ENCODE data around the gene PLEKHG3.
"Not testable (repeated sequence)": the region's sequence is repeated elsewhere in the genome, so short reads cannot be mapped to it uniquely, and the experiment has no call there.

Gene PLEKHG3

DNA sequence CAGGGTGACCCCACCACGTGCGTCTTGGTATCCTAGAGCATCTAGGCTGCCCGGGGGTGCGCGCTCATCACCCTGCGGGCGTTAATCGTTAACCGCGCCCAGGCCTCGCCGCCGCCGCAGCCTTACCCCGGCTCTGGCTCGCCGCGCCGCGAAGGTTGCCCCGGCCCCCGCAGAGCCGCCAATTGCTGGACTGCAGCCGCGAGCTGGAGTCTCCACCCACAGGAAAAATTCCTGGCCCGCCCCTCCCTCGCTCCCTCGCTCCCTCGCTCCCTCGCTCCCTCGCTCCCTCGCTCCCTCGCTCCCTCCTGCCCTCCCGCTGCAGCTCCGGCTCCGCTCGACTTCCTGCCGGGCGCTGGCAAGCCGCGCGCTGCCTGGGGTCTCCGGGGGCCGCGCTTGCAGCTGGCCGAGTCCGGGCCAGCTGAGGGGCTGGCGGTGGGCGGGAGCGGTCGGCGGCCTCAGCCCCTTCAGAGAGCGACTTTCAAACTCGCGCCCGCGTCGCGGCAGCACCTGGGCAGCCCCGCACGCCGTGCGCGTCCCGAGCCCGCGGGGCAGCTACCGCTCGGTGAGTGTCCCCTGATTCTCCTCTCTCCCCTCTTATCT is at the start of gene PLEKHG3:
TSS of gene PLEKHG3 (plus strand) at position 282 of the 600 bp plus-strand sequence. CDS start 23,208 bp downstream, outside the sequence.
- peaks cover 52% of the 10 kb centered on the region for H3K4me1 ChIP-seq
- peaks cover 5% of the 10 kb centered on the region; the same call in 1 of the 2 replicates for H3K36me3 ChIP-seq (replicated peaks)
- peak; percentile 75 to 92 for DNase-seq (ENCODE audit: low spot score in 2 of 2)
- H3K27me3 ChIP-seq (ENCODE audit: low read depth), result no peaks in the 10 kb centered on the region
- peak within 1 kb of the TSS; percentile 79 for H3K4me3 ChIP-seq
- in situ Hi-C loops (cut with MboI; ENCODE audit: low sequenced_read_pairs), result no loop called here
- no peaks in the 10 kb centered on the region for H3K9me3 ChIP-seq

DNA sequence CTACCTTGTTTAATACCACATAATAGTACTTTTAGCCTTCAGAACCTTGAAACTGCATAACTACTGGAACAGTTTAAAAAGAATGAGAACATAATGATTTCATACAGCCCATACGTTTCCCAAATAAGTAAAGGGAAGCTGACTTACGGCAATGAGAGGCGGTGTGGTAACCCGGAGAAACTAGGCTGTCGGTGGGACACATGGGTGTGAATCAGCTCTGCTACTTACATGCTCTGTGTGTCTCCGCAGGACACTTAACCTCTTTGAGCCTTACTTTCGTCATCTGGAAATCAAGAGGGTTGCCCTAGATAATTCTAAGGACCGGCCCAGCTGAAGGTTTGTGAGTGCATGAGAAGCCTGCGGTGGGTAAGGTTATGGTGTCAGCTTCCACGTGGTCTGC is 49.3 kb upstream of the PLEKHG3 start:
- H3K4me1 ChIP-seq, result no peaks in the 10 kb centered on the region
- in situ Hi-C loops (cut with MboI; ENCODE audit: low sequenced_read_pairs), result no loop called here
- H3K27me3 ChIP-seq (ENCODE audit: low read depth), result no peaks in the 10 kb centered on the region
- no peak overlapping the region for H3K4me3 ChIP-seq
- H3K36me3 ChIP-seq (replicated peaks), result no peaks in the 10 kb centered on the region
- DNase-seq (ENCODE audit: low spot score in 2 of 2), result no peak
- H3K9me3 ChIP-seq, result no peaks in the 10 kb centered on the region

DNA sequence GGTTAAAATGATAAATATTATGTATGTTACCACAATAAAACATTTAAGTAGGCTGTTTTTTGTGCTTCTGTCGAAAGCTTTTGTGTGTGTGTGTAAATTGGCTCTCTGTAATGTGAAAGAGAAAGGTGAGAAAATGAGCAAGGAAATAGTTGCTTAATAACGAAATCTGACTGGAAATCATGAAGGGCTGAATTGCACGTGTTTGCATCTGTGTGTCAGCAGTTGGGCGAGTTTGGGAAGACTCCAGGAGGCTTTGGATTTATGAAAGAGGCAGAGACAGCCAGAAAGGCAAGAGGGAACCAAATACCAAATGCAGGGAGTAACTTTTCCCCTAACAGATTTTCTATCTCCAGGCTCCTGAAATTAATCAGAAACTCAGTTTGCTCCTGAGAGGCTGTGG is 47.2 kb upstream of the PLEKHG3 start:
- H3K4me1 ChIP-seq, result no peaks in the 10 kb centered on the region
- no peaks in the 10 kb centered on the region for H3K9me3 ChIP-seq
- H3K27me3 ChIP-seq (ENCODE audit: low read depth), result no peaks in the 10 kb centered on the region
- H3K36me3 ChIP-seq (replicated peaks), result no peaks in the 10 kb centered on the region
- DNase-seq (ENCODE audit: low spot score in 2 of 2), result no peak
- in situ Hi-C loops (cut with MboI; ENCODE audit: low sequenced_read_pairs), result no loop called here
- no peak overlapping the region for H3K4me3 ChIP-seq

DNA sequence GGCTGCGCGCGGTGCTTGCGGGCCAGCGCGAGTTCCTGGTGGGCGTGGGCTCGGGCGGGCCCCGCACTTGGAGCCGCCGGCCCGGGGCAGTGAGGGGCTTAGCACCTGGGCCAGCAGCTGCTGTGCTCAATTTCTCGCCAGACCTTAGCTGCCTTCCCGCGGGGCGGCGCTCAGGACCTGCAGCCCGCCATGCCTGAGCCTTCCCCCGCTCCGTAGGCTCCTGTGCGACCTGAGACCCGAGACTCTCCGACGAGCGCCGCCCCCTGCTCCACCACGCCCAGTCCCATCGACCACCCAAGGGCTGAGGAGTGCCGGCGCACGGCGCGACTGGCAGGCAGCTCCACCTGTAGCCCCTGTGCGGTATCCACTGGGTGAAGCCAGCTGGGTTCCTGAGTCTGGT is 46.0 kb upstream of the PLEKHG3 start:
- Histone ChIP-seq H3K4me1 (no peaks in the 10 kb centered on the region), H3K9me3 (no peaks in the 10 kb centered on the region), H3K4me3 (no peak overlapping the region), H3K36me3 (replicated peaks) (no peaks in the 10 kb centered on the region), H3K27me3 (ENCODE audit: low read depth) (no peaks in the 10 kb centered on the region)
- in situ Hi-C loops (cut with MboI; ENCODE audit: low sequenced_read_pairs), result no loop called here
- DNase-seq (ENCODE audit: low spot score in 2 of 2), result no peak

DNA sequence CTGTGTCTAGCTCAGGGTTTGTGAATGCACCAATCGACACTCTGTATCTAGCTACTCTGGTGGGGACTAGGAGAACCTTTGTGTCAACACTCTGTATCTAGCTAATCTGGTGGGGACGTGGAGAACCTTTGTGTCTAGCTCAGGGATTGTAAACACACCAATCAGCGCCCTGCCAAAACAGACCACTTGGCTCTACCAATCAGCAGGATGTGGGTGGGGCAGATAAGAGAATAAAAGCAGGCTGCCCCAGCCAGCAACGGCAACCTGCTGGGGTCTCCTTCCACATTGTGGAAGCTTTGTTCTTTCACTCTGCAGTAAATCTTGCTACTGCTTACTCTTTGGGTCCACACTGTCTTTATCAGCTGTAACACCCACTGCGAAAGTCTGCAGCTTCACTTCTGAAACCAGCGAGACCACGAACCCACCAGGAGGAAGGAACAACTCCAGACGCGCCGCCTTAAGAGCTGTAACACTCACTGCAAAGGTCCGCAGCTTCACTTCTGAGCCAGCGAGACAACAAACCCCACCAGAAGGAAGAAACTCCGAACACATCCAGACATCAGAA is 45.4 kb upstream of the PLEKHG3 start:
- H3K9me3 ChIP-seq; H3K36me3 ChIP-seq (replicated peaks); H3K4me1 ChIP-seq; DNase-seq (ENCODE audit: low spot score in 2 of 2); in situ Hi-C loops (cut with MboI; ENCODE audit: low sequenced_read_pairs); H3K27me3 ChIP-seq (ENCODE audit: low read depth); H3K4me3 ChIP-seq: not testable (repeated sequence)

DNA sequence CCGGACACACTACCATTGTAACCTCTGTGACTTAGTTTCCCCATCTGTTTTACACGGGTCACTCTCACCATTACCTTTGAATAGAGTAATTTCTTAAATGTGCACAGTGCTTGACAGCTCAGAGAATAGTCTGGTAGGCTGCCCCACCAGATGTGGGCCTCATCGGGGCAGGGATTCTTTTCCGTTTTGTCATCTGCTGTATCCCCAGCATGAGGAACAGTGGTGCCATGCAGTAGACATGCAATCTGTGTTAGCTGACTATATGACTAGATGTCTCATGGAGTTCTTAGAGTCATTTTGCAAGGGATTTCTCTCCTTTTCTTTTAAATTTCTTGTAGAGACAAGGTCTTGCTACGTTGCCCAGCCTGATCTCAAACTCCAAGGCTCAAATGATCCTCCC is 44.9 kb upstream of the PLEKHG3 start:
- no peaks in the 10 kb centered on the region for H3K27me3 ChIP-seq (ENCODE audit: low read depth)
- no peaks in the 10 kb centered on the region for H3K9me3 ChIP-seq
- no peak overlapping the region for H3K4me3 ChIP-seq
- in situ Hi-C loops (cut with MboI; ENCODE audit: low sequenced_read_pairs), result no loop called here
- DNase-seq (ENCODE audit: low spot score in 2 of 2), result no peak
- H3K36me3 ChIP-seq (replicated peaks), result no peaks in the 10 kb centered on the region
- no peaks in the 10 kb centered on the region for H3K4me1 ChIP-seq

DNA sequence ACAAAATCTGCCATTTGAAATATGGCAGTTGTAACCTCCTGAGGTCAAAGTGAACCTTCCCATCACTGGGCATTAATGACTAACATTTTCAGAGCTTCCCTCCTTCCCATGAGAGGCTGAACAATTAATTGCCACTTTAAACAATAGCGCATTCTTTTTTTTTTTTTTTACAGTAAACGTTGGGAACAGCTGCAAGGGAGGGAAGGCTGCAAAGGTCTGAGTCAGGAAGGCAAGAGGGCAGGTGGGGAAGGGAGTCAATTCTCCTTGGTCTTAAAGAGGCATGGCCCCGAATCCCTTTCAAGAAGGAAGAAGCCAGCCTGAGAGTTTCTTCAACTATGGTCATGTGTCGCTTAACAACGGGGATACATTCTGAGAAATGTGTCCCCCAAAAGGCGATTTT is 41.0 kb upstream of the PLEKHG3 start:
- H3K9me3 ChIP-seq, result no peaks in the 10 kb centered on the region
- no peaks in the 10 kb centered on the region for H3K27me3 ChIP-seq (ENCODE audit: low read depth)
- H3K4me1 ChIP-seq, result no peaks in the 10 kb centered on the region
- no peaks in the 10 kb centered on the region for H3K36me3 ChIP-seq (replicated peaks)
- DNase-seq (ENCODE audit: low spot score in 2 of 2), result no peak
- no peak overlapping the region for H3K4me3 ChIP-seq
- in situ Hi-C loops (cut with MboI; ENCODE audit: low sequenced_read_pairs), result no loop called here

DNA sequence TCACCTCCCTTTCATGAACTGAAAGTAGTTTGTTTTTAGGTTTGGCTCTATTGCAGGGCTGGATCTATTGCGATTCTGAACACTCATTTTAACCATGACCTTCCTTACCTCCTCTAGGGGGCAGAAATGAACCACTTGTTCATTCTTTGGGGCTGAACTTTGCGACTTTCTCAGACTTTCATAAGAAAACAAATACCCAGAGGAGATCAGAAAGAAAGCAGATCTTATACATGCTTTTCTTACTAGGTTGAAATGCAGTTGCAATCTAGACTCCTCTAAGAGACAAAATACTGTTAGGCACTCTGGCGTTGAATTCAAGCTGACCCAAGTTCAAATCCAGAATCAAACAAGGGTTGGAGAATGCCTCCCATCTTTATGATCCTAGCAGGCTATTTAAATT is 32.6 kb upstream of the PLEKHG3 start:
- no peaks in the 10 kb centered on the region for H3K9me3 ChIP-seq
- no peaks in the 10 kb centered on the region for H3K27me3 ChIP-seq (ENCODE audit: low read depth)
- H3K4me1 ChIP-seq, result no peaks in the 10 kb centered on the region
- no peak overlapping the region for H3K4me3 ChIP-seq
- peak in 1 of 2 experiments; percentile 74 for DNase-seq (ENCODE audit: low spot score in 2 of 2)
- H3K36me3 ChIP-seq (replicated peaks), result no peaks in the 10 kb centered on the region
- in situ Hi-C loops (cut with MboI; ENCODE audit: low sequenced_read_pairs), result loop anchor here (5.0 to 10.0 kb wide), 2 partner anchors 91 to 223 kb away; no protein-coding TSS in a partner anchor

DNA sequence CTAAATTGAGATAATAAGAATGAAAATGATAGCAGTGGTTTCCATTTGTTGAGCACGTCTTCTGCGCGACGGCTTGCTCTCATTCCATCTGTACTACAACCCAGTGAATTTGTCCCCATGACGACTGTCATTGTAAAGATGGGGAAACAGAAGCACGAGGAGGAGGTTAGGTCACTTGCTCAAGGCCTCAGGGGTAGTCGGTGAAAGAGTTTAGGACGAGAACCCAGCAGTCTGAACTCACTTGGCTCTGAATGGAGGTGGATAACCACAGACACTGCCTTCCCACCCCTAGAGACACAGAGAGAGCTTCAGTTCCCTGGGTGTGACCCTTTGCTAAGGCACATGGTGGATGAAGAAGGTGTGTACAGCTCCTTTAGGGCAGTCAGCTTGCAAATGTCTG is 30.9 kb upstream of the PLEKHG3 start:
- in situ Hi-C loops (cut with MboI; ENCODE audit: low sequenced_read_pairs), result loop anchor here (5.0 to 10.0 kb wide), 2 partner anchors 89 to 221 kb away; no protein-coding TSS in a partner anchor
- no peaks in the 10 kb centered on the region for H3K9me3 ChIP-seq
- no peaks in the 10 kb centered on the region for H3K4me1 ChIP-seq
- no peaks in the 10 kb centered on the region for H3K36me3 ChIP-seq (replicated peaks)
- no peak overlapping the region for H3K4me3 ChIP-seq
- no peak for DNase-seq (ENCODE audit: low spot score in 2 of 2)
- no peaks in the 10 kb centered on the region for H3K27me3 ChIP-seq (ENCODE audit: low read depth)

DNA sequence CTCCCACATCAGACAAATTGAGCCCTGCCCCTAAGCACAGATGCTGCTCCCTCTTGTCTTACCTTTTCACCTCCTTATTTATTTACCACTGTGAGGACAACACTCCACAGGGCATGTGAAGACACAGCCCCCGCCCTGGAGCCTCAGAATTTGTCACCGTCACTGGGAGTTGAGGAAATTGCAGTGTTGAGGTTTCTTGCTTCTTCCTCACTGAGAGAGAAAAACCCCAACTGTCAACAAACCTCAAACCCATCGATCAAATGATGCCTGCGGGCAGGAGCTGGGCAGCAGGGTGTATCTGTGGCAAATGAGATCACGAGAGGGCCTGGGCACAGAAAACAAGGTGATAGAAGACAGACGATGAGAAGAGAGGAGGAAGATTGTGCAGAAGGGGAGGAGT is 30.5 kb upstream of the PLEKHG3 start:
- no peaks in the 10 kb centered on the region for H3K27me3 ChIP-seq (ENCODE audit: low read depth)
- in situ Hi-C loops (cut with MboI; ENCODE audit: low sequenced_read_pairs), result loop anchor here (5.0 to 10.0 kb wide), 2 partner anchors 89 to 221 kb away; no protein-coding TSS in a partner anchor
- H3K4me3 ChIP-seq, result no peak overlapping the region
- DNase-seq (ENCODE audit: low spot score in 2 of 2), result no peak
- no peaks in the 10 kb centered on the region for H3K4me1 ChIP-seq
- no peaks in the 10 kb centered on the region for H3K9me3 ChIP-seq
- no peaks in the 10 kb centered on the region for H3K36me3 ChIP-seq (replicated peaks)

DNA sequence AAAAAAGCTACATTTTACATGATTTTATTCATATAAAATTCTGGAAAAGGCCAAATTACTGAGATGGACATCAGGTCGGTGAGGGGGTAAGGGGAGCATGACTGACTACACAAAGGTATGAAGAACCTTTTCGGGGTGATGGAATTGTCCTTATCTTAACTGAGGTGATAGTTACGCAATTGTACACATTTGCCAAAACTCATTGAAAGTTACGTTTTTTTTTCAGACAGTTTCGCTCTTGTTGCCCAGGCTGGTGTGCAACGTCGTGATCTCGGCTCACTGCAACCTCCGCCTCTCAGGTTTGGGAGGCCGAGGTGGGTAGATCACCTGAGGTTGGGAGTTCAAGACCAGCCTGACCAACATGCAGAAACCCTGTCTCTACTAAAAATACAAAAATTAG is 29.4 kb upstream of the PLEKHG3 start:
- Histone ChIP-seq H3K36me3 (replicated peaks) (no peaks in the 10 kb centered on the region), H3K4me3 (no peak overlapping the region), H3K27me3 (ENCODE audit: low read depth) (no peaks in the 10 kb centered on the region), H3K9me3 (no peaks in the 10 kb centered on the region), H3K4me1 (no peaks in the 10 kb centered on the region)
- DNase-seq (ENCODE audit: low spot score in 2 of 2), result no peak
- in situ Hi-C loops (cut with MboI; ENCODE audit: low sequenced_read_pairs), result loop anchor here (5.0 to 10.0 kb wide), 2 partner anchors 87 to 220 kb away; no protein-coding TSS in a partner anchor

DNA sequence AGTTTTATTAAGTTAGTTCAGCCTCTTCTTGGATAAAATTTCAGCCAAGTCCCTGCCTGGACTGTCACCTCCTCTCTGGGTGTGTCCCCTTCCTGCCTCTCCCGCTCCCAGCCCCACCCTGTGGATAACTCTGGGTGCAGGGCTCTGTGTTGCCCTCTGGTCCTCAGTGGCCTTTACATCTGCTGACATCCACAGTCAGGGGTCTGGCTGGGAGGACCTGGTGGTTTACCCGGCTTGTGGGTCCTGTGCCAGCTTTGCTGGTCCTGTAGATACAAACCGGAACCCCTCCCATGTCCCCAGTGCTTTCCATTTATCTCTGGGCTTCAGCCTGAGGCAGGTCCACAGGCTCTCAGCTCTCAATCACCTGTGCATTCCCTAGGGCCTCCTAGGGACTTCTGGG is 28.9 kb upstream of the PLEKHG3 start:
- H3K4me1 ChIP-seq, result no peaks in the 10 kb centered on the region
- no peaks in the 10 kb centered on the region for H3K36me3 ChIP-seq (replicated peaks)
- no peaks in the 10 kb centered on the region for H3K9me3 ChIP-seq
- no peaks in the 10 kb centered on the region for H3K27me3 ChIP-seq (ENCODE audit: low read depth)
- no peak for DNase-seq (ENCODE audit: low spot score in 2 of 2)
- no peak overlapping the region for H3K4me3 ChIP-seq
- in situ Hi-C loops (cut with MboI; ENCODE audit: low sequenced_read_pairs), result loop anchor here (10.0 kb wide), 1 partner anchor 219 kb away; no protein-coding TSS in a partner anchor

DNA sequence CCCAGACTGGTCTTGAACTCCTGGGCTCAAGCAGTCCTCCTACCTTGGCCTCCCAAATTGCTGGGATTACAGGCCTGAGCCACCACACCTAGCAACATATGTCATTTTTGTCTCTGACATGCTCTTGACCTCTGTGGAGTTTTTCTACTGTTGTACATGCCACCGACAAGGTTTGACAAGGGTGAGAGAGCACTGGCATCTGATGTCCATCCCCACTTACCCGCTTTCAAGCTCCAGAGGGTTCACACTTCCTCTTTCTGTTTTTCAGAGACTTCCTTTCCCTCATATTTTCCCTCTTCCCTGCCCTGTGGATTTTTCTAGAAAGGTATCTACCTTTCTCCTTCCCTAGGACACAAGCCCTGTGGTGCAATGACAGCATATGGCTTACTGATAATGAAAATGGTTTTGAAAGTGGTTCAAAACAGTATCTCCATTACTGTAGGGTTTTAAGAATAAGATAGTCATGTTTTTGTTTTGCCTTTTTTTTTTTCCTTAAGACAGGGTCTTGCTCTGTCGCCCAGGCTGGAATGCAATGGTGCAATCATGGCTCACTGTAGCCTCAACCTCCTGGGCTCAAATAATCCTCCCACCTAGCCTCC is 27.7 kb upstream of the PLEKHG3 start:
- Histone ChIP-seq H3K4me1 (no peaks in the 10 kb centered on the region), H3K4me3 (no peak overlapping the region), H3K27me3 (ENCODE audit: low read depth) (no peaks in the 10 kb centered on the region), H3K9me3 (no peaks in the 10 kb centered on the region), H3K36me3 (replicated peaks) (no peaks in the 10 kb centered on the region)
- no peak for DNase-seq (ENCODE audit: low spot score in 2 of 2)
- in situ Hi-C loops (cut with MboI; ENCODE audit: low sequenced_read_pairs), result loop anchor here (10.0 kb wide), 1 partner anchor 218 kb away; no protein-coding TSS in a partner anchor

DNA sequence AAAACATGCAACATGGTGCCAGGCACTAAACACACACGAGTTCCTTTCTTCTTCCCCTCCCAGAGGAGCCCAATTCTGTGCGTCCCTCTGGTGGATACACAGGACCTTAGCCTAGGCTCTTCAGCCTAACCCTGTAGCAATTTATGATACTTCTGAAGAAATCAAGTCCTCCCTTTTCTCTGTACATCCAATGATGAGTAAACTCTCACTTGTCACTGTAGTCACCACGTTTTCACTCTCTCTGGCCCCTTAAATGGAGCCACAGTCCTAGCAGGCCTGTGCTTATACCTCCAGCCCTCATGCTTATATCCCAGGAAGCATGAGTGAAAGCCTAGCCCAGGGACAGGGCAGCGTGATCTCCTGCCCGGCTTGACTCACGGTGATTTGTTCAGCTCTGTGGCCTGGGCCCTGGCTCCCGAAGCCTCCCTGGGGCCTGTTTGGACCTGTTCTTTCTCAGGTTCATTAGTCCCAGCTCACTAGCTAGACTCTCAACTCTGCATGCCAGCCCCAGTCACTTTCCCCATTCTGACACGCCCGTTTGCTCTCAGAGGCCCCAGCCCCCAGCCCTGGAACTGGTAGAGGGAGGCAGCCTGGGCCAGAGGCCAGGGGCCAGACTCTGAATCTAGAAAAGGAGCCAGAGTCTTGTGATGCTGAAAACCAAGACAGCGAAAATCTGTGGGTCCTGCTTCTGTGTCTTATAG is 24.1 kb upstream of the PLEKHG3 start:
- in situ Hi-C loops (cut with MboI; ENCODE audit: low sequenced_read_pairs), result no loop called here
- Histone ChIP-seq H3K36me3 (replicated peaks) (no peaks in the 10 kb centered on the region), H3K27me3 (ENCODE audit: low read depth) (no peaks in the 10 kb centered on the region), H3K4me3 (no peak overlapping the region), H3K4me1 (no peaks in the 10 kb centered on the region), H3K9me3 (no peaks in the 10 kb centered on the region)
- no peak for DNase-seq (ENCODE audit: low spot score in 2 of 2)
